Loucy (cell line): Measurements from ENCODE around the gene LETM1.

ENCODE experiments used
- H2AFZ ChIP-seq: fragments of 200-600 bp; sonication (generic); 2 replicates; pipeline ENCODE4 v1.6.0; 2016; ENCODE audit warnings: antibody characterized with exemption, mild to moderate bottlenecking, low read length, moderate library complexity
- H3F3A ChIP-seq: fragments of 200-600 bp; 2 replicates; pipeline ENCODE4 v1.6.0; 2016; ENCODE audit warnings: antibody characterized with exemption, low read depth, mild to moderate bottlenecking
- H3K27me3 ChIP-seq: fragments of 200-600 bp; sonication (generic); 2 replicates; pipeline ENCODE4 v1.6.1; 2014; ENCODE audit warnings: low read length, mild to moderate bottlenecking; ENCODE audit not compliant: insufficient read depth, poor library complexity, severe bottlenecking
- H3K36me3 ChIP-seq: fragments of 200-600 bp; sonication (generic); 2 replicates; pipeline ENCODE4 v1.6.1; 2016; ENCODE audit warnings: low read length; ENCODE audit not compliant: insufficient read depth
- H3K4me1 ChIP-seq: fragments of 200-600 bp; sonication (generic); 2 replicates; pipeline ENCODE4 v1.5.1; 2014; ENCODE audit warnings: low read length, mild to moderate bottlenecking; ENCODE audit not compliant: insufficient read depth, poor library complexity, severe bottlenecking
- H3K4me2 ChIP-seq: fragments of 200-600 bp; sonication (generic); 2 replicates; pipeline ENCODE4 v1.6.0; 2014; ENCODE audit warnings: antibody characterized with exemption, low read length, low read depth, mild to moderate bottlenecking; ENCODE audit not compliant: poor library complexity, severe bottlenecking
- H3K4me3 ChIP-seq: fragments of 200-600 bp; sonication (generic); 2 replicates; pipeline ENCODE4 v1.5.1; 2014; ENCODE audit warnings: low read length, mild to moderate bottlenecking, mixed read lengths; ENCODE audit not compliant: poor library complexity, severe bottlenecking
- H3K79me2 ChIP-seq: fragments of 200-600 bp; sonication (generic); 2 replicates; pipeline ENCODE4 v1.6.1; 2014; ENCODE audit warnings: low read length; ENCODE audit not compliant: insufficient read depth
- H3K9ac ChIP-seq: fragments of 200-600 bp; sonication (generic); 2 replicates; pipeline ENCODE4 v1.6.0; 2014; ENCODE audit warnings: mild to moderate bottlenecking, low read depth, low read length, moderate library complexity; ENCODE audit not compliant: poor library complexity, severe bottlenecking
- H3K9me2 ChIP-seq: fragments of 200-600 bp; sonication (generic); replicated peaks from 2 replicates; pipeline ENCODE4 v1.6.1; 2016; ENCODE audit warnings: low read depth, low read length, mixed read lengths
- H3K9me3 ChIP-seq: fragments of 200-600 bp; sonication (generic); 2 replicates; pipeline ENCODE4 v1.6.1; 2014; ENCODE audit warnings: mild to moderate bottlenecking, antibody characterized with exemption, low read length, low read depth; ENCODE audit not compliant: insufficient read depth
- H4K20me1 ChIP-seq: fragments of 200-600 bp; sonication (generic); 2 replicates; pipeline ENCODE4 v1.6.0; 2014; ENCODE audit warnings: antibody characterized with exemption, low read length, mild to moderate bottlenecking; ENCODE audit not compliant: insufficient read depth, poor library complexity, severe bottlenecking
- CTCF ChIP-seq: fragments of 200-600 bp; sonication (generic); conservative IDR thresholded peaks from 2 replicates; pipeline ENCODE4 v1.5.1; 2014; ENCODE audit warnings: mild to moderate bottlenecking, antibody characterized with exemption, low read length
- EZH2phosphoT487 ChIP-seq: fragments of 200-600 bp; IDR thresholded peaks from 2 replicates; pipeline ENCODE4 v1.6.1; 2018; ENCODE audit warnings: antibody characterized with exemption, mild to moderate bottlenecking, moderate library complexity, borderline replicate concordance

The LETM1 gene

GRCh38 chr4:1806596-1807331, 49.2 kb downstream of the LETM1 start:
- Histone ChIP-seq H3K4me3 (no peak overlapping the region), H3K36me3 (no peaks in the 10 kb centered on the region), H4K20me1 (no peaks in the 10 kb centered on the region), H3K9me2 (no peaks in the 10 kb centered on the region), H3K9me3 (no peaks in the 10 kb centered on the region), H3K9ac (no peak overlapping the region), H2AFZ (no peak overlapping the region), H3K4me1 (no peaks in the 10 kb centered on the region), H3K4me2 (no peak overlapping the region), H3K79me2 (no peaks in the 10 kb centered on the region), H3K27me3 (no peaks in the 10 kb centered on the region), H3F3A (no peaks in the 10 kb centered on the region)
- TF ChIP-seq EZH2phosphoT487 (no peak), CTCF (no peak)

GRCh38 chr4:1806223-1806564, 49.8 kb downstream of the LETM1 start:
- Histone ChIP-seq H3K79me2 (no peaks in the 10 kb centered on the region), H3K27me3 (no peaks in the 10 kb centered on the region), H3K9me2 (no peaks in the 10 kb centered on the region), H3F3A (no peaks in the 10 kb centered on the region), H3K9me3 (no peaks in the 10 kb centered on the region), H4K20me1 (no peaks in the 10 kb centered on the region), H3K4me1 (no peaks in the 10 kb centered on the region), H3K36me3 (no peaks in the 10 kb centered on the region), H2AFZ (no peak overlapping the region), H3K4me3 (no peak overlapping the region), H3K4me2 (no peak overlapping the region), H3K9ac (no peak overlapping the region)
- no peak for TF ChIP-seq EZH2phosphoT487
- TF ChIP-seq CTCF = no peak

DNA sequence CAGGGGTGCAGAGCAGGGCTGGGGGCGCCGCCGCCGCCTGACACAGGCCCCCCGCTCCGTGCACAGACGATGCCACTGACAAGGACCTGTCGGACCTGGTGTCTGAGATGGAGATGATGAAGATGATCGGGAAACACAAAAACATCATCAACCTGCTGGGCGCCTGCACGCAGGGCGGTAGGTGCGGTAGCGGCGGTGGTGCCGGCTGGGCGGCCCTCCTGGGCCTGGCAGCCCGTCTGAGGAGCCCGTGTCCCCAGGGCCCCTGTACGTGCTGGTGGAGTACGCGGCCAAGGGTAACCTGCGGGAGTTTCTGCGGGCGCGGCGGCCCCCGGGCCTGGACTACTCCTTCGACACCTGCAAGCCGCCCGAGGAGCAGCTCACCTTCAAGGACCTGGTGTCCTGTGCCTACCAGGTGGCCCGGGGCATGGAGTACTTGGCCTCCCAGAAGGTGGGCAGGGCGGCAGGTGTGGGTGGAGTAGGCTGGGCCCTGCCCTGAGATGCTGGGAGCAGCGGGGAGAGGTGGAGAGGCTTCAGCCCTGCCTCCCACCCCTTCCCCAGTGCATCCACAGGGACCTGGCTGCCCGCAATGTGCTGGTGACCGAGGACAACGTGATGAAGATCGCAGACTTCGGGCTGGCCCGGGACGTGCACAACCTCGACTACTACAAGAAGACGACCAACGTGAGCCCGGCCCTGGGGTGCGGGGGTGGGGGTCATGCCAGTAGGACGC, 50.3 kb downstream of the LETM1 start:
- H3K9ac ChIP-seq = no peak overlapping the region
- no peaks in the 10 kb centered on the region for H3K27me3 ChIP-seq
- no peak overlapping the region for H2AFZ ChIP-seq
- no peak overlapping the region for H3K4me3 ChIP-seq
- H3K36me3 ChIP-seq = no peaks in the 10 kb centered on the region
- H3K79me2 ChIP-seq = no peaks in the 10 kb centered on the region
- no peaks in the 10 kb centered on the region for H3F3A ChIP-seq
- no peak overlapping the region for H3K4me2 ChIP-seq
- no peaks in the 10 kb centered on the region for H4K20me1 ChIP-seq
- no peaks in the 10 kb centered on the region for H3K4me1 ChIP-seq
- no peaks in the 10 kb centered on the region for H3K9me3 ChIP-seq
- TF ChIP-seq EZH2phosphoT487 = no peak
- TF ChIP-seq CTCF = no peak
- no peaks in the 10 kb centered on the region for H3K9me2 ChIP-seq
